Measurements from ENCODE around the gene LRRC38. TPM values are rescaled to one million over a fixed set of nuclear protein-coding genes. Genes with fewer than 3 reads are reported as not detected.

Gene LRRC38
- total and polyA plus RNA-seq, 2 of the 8 experiments (the other 6 are each of a cell fraction or from before 2014, with no cell fraction given) = 0.17 to 0.63 TPM

GRCh38 chr1:13498553-13498952 lies 15.2 kb downstream of the LRRC38 start:
- H4K20me1 ChIP-seq (replicated peaks in 1 of 2; ENCODE audit: control insufficient read depth in 1 of 2, insufficient read depth in 2 of 2, low read length in 2 of 2) = no peaks in the 10 kb centered on the region
- H3K27ac ChIP-seq (ENCODE audit: low read depth, low read length) = no peak overlapping the region
- no peak overlapping the region for H3K23ac ChIP-seq (ENCODE audit: insufficient read length)
- no peak overlapping the region for H3K14ac ChIP-seq (ENCODE audit: insufficient read length)
- DNase-seq (ENCODE audit: low read depth in 1 of 2, low spot score in 2 of 2) (no peak), FAIRE-seq (no peak)
- H3K23me2 ChIP-seq (ENCODE audit: low read depth, low read length) = no peaks in the 10 kb centered on the region
- H4K5ac ChIP-seq (ENCODE audit: insufficient read length, low read depth, low read length) = no peak overlapping the region
- POLR2A ChIA-PET (ENCODE audit: partially characterized antibody) = no interaction called here
- H2BK12ac ChIP-seq (ENCODE audit: low read depth, low read length) = no peak overlapping the region
- CTCF ChIA-PET (ENCODE audit: partially characterized antibody) = no interaction called here
- no peak overlapping the region for H2BK5ac ChIP-seq (ENCODE audit: low read depth, low read length)
- H3K18ac ChIP-seq (ENCODE audit: extremely low read depth, low read length) = no peak overlapping the region
- H3K4me2 ChIP-seq (ENCODE audit: insufficient read depth in 1 of 2, low read depth in 2 of 2, low read length in 2 of 2) = no peak overlapping the region
- no peak overlapping the region for H3K4me3 ChIP-seq (ENCODE audit: extremely low read depth in 1 of 4, insufficient read depth in 2 of 4, low read depth in 3 of 4, low read length in 4 of 4)
- H3K79me2 ChIP-seq (ENCODE audit: control insufficient read depth in 1 of 2, insufficient read depth in 2 of 2, low read length in 2 of 2) = no peaks in the 10 kb centered on the region
- H2AFZ ChIP-seq (ENCODE audit: low read length) = no peak overlapping the region
- H3K9ac ChIP-seq (replicated peaks in 1 of 4; ENCODE audit: extremely low read depth in 1 of 4, low read depth in 3 of 4, low read length in 3 of 4) = no peak overlapping the region
- no peak overlapping the region for H2BK15ac ChIP-seq (ENCODE audit: low read length)
- no peak overlapping the region for H2AK5ac ChIP-seq (ENCODE audit: low read depth, low read length)
- no peak overlapping the region for H3K4ac ChIP-seq (replicated peaks; ENCODE audit: insufficient read length, low read depth, low read length)
- no peak overlapping the region for H2BK20ac ChIP-seq (ENCODE audit: low read length)
- H4K8ac ChIP-seq (ENCODE audit: extremely low read depth, insufficient read depth, low read length) = no peak overlapping the region
- TF ChIP-seq RAD21 (IDR thresholded peaks at IDR 0.05 in 1 of 2, conservative IDR thresholded peaks at IDR 0.05 in 1 of 2; ENCODE audit: low read depth in 2 of 2, low read length in 2 of 2) (0 out of 4 replicates have a peak, but pooled peaks of 1 of the 2 experiments have one; percentile 1), SAP30 (IDR thresholded peaks at IDR 0.05; ENCODE audit: insufficient read depth, insufficient replicate concordance, low read length) (no peak), CTCF (IDR thresholded peaks at IDR 0.05; ENCODE audit: control extremely low read depth in 1 of 3, insufficient read depth in 1 of 3, low read depth in 1 of 3, low read length in 3 of 3) (peak in 1 of 3 experiments; percentile 11; a peak in 1 of 4 replicates), EP300 (IDR thresholded peaks at IDR 0.05; ENCODE audit: borderline replicate concordance in 1 of 2, low read depth in 2 of 2, low read length in 2 of 2) (no peak), MAFK (IDR thresholded peaks at IDR 0.05; ENCODE audit: low read depth, low read length) (no peak)
- 71% methylated on average over 7 of the region's 7 CpGs; no CpG with 5 or more reads in 1 of the 2 experiments for WGBS, 2 experiments (ENCODE audit: extremely low coverage in 1 of 2, insufficient coverage in 1 of 2, insufficient read length in 1 of 2, insufficient replicate concordance in 2 of 2, low coverage in 1 of 2, low lambda C conversion rate in 2 of 2, missing lambda C conversion rate in 1 of 2)
- H3K56ac ChIP-seq (replicated peaks; ENCODE audit: insufficient read length, low read depth, low read length) = no peak overlapping the region
- H3K9me3 ChIP-seq (ENCODE audit: insufficient read depth in 2 of 2, low read depth in 1 of 2, low read length in 1 of 2) = peaks cover 0 to 6% of the 10 kb centered on the region in 2 experiments; a peak in 2 of 4 replicates
- no peaks in the 10 kb centered on the region for H3K36me3 ChIP-seq (ENCODE audit: control insufficient read depth in 2 of 4, insufficient read depth in 4 of 4, low read length in 3 of 4)
- no peak overlapping the region for H2BK120ac ChIP-seq (replicated peaks; ENCODE audit: low read depth, low read length)
- peak overlapping the region; percentile 71 for H4K91ac ChIP-seq (replicated peaks; ENCODE audit: insufficient read length, low read length)
- H3K4me1 ChIP-seq (replicated peaks in 1 of 4; ENCODE audit: control insufficient read depth in 3 of 4, insufficient read depth in 4 of 4, low read length in 3 of 4) = peaks cover 0 to 3% (median 0%) of the 10 kb centered on the region in 4 experiments; a peak in 1 of 7 replicates
- no peaks in the 10 kb centered on the region for H3K79me1 ChIP-seq (ENCODE audit: low read depth, low read length)
- no peaks in the 10 kb centered on the region; a peak in 1 of 7 replicates for H3K27me3 ChIP-seq (replicated peaks in 1 of 4; ENCODE audit: control insufficient read depth in 3 of 4, extremely low read depth in 1 of 4, insufficient read depth in 3 of 4, low read length in 3 of 4)
